ENCODE results near the gene NUDT1. TPM values are rescaled to one million over a fixed set of nuclear protein-coding genes. Genes with fewer than 3 reads are reported as not detected.

Gene NUDT1
- total and polyA plus RNA-seq, 12 donors: 2.5 to 17.3 (median 8.7) TPM

- no peak for DNase-seq
- Histone ChIP-seq H3K27ac (no peak overlapping the region), H3K27me3 (no peaks in the 10 kb centered on the region), H3K4me1 (replicated peaks in 1 of 2) (no peaks in the 10 kb centered on the region), H3K4me3 (no peak overlapping the region), H3K9me3 (replicated peaks in 1 of 3) (no peaks in the 10 kb centered on the region), H3K36me3 (replicated peaks in 1 of 2) (peaks cover 0 to 42% of the 10 kb centered on the region in 2 donors)
- WGBS, 4 donors: 82 to 90% (median 87%) methylated on average over 9 to 15 of the region's 15 CpGs
- TF ChIP-seq CTCF (IDR thresholded peaks at IDR 0.05) (no peak), POLR2A (IDR thresholded peaks at IDR 0.05) (no peak)
- intact Hi-C loops (cut with DNase I): loop anchor here (2.0 to 10.0 kb wide), 3 partner anchors 547 to 637 kb away; partner anchors contain the start of gene PSMG3 (in 1 of the 2)
These were observed 30.7 kb upstream of the NUDT1 start for GRCh38 chr7:2211259-2211880.

GRCh38 chr7:2211926-2212325 is 30.1 kb upstream of the NUDT1 start:
- no peak overlapping the region for H3K27ac ChIP-seq
- no peak overlapping the region for H3K4me3 ChIP-seq
- H3K4me1 ChIP-seq (replicated peaks in 1 of 2): no peaks in the 10 kb centered on the region
- 91 to 98% (median 96%) methylated on average over 7 to 13 of the region's 13 CpGs for WGBS, 4 donors
- no peaks in the 10 kb centered on the region for H3K9me3 ChIP-seq (replicated peaks in 1 of 3)
- H3K36me3 ChIP-seq (replicated peaks in 1 of 2): peaks cover 0 to 48% of the 10 kb centered on the region in 2 donors
- TF ChIP-seq CTCF (IDR thresholded peaks at IDR 0.05) (no peak), POLR2A (IDR thresholded peaks at IDR 0.05) (no peak)
- no peaks in the 10 kb centered on the region for H3K27me3 ChIP-seq
- intact Hi-C loops (cut with DNase I): loop anchor here (2.0 to 10.0 kb wide), 3 partner anchors 547 to 637 kb away; partner anchors contain the start of gene PSMG3 (in 1 of the 2)
- no peak for DNase-seq

GRCh38 chr7:2212906-2213305 is 29.1 kb upstream of the NUDT1 start:
- intact Hi-C loops (cut with DNase I): loop anchor here (10.0 kb wide), 2 partner anchors 618 to 638 kb away; partner anchors contain the start of gene PSMG3 (in 1 of the 2)
- H3K9me3 ChIP-seq (replicated peaks in 1 of 3): no peaks in the 10 kb centered on the region
- no peaks in the 10 kb centered on the region for H3K4me1 ChIP-seq (replicated peaks in 1 of 2)
- no peak overlapping the region for H3K4me3 ChIP-seq
- H3K27ac ChIP-seq: no peak overlapping the region
- TF ChIP-seq POLR2A (IDR thresholded peaks at IDR 0.05): no peak
- TF ChIP-seq CTCF (IDR thresholded peaks at IDR 0.05): no peak
- H3K36me3 ChIP-seq (replicated peaks in 1 of 2): peaks cover 0 to 54% of the 10 kb centered on the region in 2 donors
- H3K27me3 ChIP-seq: no peaks in the 10 kb centered on the region
- 96 to 100% (median 98%) methylated on average over 5 to 10 of the region's 10 CpGs for WGBS, 4 donors
- no peak for DNase-seq

- 92 to 96% (median 93%) methylated on average over 12 to 15 of the region's 15 CpGs for WGBS, 4 donors
- Histone ChIP-seq H3K4me1 (replicated peaks in 1 of 2) (no peaks in the 10 kb centered on the region), H3K27me3 (no peaks in the 10 kb centered on the region), H3K36me3 (replicated peaks in 1 of 2) (peaks cover 0 to 52% of the 10 kb centered on the region in 2 donors), H3K27ac (no peak overlapping the region), H3K9me3 (replicated peaks in 1 of 3) (no peaks in the 10 kb centered on the region), H3K4me3 (no peak overlapping the region)
- intact Hi-C loops (cut with DNase I): loop anchor here (10.0 kb wide), 2 partner anchors 619 to 639 kb away; partner anchors contain the start of gene PSMG3 (in 1 of the 2)
- no peak for DNase-seq
- TF ChIP-seq CTCF (IDR thresholded peaks at IDR 0.05): no peak
- TF ChIP-seq POLR2A (IDR thresholded peaks at IDR 0.05): no peak
These were observed 28.3 kb upstream of the NUDT1 start for GRCh38 chr7:2213551-2214215.
